Measurements from ENCODE around the gene ASTN2.

Gene ASTN2

DNA sequence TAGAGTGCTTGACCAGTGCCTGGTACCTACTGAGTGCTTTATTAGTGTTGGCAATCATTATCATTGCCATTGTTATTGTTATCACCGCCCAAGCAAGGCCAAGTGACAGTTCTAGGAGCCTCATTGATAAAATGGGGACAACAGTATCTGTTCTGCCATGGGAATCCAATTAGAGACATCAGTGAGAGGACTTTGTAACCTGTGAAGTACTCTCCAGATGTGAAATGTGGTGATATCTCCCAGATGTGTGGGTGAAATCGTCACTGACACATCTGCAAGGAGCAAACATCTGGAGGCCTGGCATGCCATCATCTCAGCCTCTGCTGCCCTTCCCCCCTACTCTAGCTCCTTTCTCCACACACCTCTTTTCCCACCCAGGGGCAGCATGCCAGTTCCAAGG is 1000.5 kb downstream of the ASTN2 start:
- DNase-seq (ENCODE audit: insufficient read length, low spot score) = no peak

DNA sequence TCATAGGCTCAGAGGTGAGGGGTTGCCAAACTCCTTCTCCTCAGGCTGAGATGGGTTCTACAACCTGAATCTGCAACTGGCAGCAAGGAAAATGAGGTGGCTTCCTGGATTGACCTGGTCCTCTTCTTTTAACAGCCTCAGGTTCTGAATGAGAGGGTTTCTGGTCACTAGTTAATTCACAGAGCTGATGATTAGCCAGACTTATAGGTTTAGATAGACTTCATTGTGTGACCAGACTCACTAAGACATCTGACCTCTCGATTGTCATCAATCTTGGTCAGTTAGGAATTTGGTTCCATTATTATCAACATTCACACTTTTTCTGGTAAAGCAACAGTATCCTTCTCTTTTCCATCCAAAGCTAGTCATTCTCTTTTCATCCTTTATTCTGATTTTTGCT is 1003.4 kb downstream of the ASTN2 start:
- FAIRE-seq = no peak
- DNase-seq (ENCODE audit: insufficient read length, low spot score) = no peak
- TF ChIP-seq, protein P1, sequence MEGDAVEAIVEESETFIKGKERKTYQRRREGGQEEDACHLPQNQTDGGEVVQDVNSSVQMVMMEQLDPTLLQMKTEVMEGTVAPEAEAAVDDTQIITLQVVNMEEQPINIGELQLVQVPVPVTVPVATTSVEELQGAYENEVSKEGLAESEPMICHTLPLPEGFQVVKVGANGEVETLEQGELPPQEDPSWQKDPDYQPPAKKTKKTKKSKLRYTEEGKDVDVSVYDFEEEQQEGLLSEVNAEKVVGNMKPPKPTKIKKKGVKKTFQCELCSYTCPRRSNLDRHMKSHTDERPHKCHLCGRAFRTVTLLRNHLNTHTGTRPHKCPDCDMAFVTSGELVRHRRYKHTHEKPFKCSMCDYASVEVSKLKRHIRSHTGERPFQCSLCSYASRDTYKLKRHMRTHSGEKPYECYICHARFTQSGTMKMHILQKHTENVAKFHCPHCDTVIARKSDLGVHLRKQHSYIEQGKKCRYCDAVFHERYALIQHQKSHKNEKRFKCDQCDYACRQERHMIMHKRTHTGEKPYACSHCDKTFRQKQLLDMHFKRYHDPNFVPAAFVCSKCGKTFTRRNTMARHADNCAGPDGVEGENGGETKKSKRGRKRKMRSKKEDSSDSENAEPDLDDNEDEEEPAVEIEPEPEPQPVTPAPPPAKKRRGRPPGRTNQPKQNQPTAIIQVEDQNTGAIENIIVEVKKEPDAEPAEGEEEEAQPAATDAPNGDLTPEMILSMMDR (IDR thresholded peaks at IDR 0.05; ENCODE audit: insufficient read depth, missing control alignments) = no peak

More for the DNA sequence above, 1000.5 kb downstream of the ASTN2 start:
- FAIRE-seq = no peak
- TF ChIP-seq, protein P1 (IDR thresholded peaks at IDR 0.05; ENCODE audit: insufficient read depth, missing control alignments) = no peak

DNA sequence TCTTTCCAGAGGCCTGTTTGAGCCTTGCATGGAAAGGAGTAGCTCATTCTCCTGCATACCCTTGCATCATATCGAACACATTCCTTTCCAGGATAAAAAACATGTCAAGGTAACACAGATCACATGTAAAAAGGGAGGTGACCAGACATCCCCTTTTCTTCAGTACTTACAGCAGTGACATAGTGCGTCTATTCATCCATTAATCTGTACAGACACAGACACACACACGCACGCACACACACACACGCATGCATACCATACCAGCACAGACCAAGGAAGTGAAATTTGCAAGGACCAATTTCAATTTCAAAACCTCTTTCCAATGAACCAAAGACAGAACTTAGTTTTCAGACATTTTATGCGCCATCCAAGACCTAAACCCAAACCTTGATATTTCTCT is 1005.2 kb downstream of the ASTN2 start:
- TF ChIP-seq, protein P1 (IDR thresholded peaks at IDR 0.05; ENCODE audit: insufficient read depth, missing control alignments) = no peak
- FAIRE-seq (no peak), DNase-seq (ENCODE audit: insufficient read length, low spot score) (no peak)

DNA sequence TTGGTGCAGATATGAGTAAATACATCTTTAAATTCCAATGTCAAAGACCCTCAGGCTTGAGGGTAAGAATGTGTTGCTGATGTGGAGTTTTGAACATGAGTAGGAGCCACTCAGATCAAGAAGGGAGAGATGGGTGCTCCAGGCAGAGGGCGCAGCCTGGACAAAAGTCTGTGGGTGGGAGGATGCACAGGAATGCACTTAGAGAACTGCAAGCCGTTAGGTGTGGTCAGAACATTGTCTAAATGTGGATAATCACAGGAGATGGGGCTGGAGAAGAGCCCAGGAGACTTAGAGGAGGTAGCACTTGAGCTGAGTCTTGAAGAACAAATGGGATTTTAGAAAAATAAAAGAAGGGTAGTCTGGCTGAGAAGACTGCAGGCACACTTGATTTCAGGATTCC is 1005.7 kb downstream of the ASTN2 start:
- TF ChIP-seq, protein P1 (IDR thresholded peaks at IDR 0.05; ENCODE audit: insufficient read depth, missing control alignments) = no peak
- DNase-seq (ENCODE audit: insufficient read length, low spot score) (no peak), FAIRE-seq (no peak)

DNA sequence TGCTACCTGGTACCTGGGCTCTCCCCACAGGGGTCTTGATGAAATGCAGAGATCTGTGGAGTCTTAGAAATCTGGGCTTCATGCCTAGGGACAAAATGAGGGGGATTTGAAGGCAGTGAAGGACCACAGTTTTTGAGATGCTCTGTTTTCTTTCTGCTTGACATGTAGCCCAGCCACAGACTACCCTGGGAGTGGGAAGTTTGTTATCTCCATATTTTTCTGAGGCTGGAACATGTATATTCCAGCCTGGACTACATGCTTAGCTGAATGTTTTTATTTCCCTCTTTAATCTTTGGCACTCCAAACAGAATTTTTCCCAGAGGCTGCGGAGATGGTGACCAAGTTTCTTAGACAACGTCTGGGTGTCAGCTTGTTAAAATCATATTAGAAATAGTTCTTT is 1008.4 kb downstream of the ASTN2 start:
- FAIRE-seq (no peak), DNase-seq (ENCODE audit: insufficient read length, low spot score) (no peak)
- TF ChIP-seq, protein P1 (IDR thresholded peaks at IDR 0.05; ENCODE audit: insufficient read depth, missing control alignments) = no peak

DNA sequence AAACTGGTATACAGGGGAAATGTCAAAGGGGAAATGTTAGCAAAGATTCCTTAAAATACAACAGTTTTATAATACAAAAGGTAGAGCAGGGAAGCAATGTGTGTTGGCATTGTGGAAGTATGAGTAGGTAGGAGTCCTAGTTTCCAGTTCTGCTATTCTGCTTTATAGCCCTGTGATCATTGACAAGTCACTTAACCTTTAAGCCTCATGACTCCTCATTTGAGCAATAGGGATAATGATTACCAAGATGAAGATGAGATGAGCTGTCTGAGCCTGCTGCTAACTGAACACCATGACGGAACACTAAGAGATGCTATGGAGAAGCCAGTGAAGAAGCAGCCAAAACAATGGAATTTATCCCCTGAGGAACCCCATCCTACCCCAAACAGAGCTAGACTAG is 1009.5 kb downstream of the ASTN2 start:
- FAIRE-seq (no peak), DNase-seq (ENCODE audit: insufficient read length, low spot score) (no peak)

DNA sequence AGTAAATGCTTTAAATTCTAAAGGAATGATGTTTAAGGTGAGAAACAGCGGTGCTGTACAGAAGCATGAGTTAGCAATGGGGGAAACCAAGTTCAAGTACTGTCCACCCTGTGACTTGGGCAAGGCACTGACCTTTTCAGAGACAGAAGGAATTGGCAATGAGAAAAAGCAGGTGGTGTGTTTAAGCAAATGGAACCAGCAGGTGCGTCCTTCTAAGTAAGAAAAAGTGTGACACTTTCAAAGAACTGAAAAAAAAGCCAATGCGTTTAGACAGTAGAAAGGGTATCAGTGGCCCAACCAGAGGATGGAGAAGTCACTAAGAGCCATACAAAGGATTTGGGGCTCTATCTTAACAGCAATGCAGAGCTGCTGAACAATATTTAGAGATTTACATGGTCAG is 1010.6 kb downstream of the ASTN2 start:
- FAIRE-seq (no peak), DNase-seq (ENCODE audit: insufficient read length, low spot score) (no peak)
- TF ChIP-seq, protein P1 (IDR thresholded peaks at IDR 0.05; ENCODE audit: insufficient read depth, missing control alignments) = no peak

More for the DNA sequence above, 1009.5 kb downstream of the ASTN2 start:
- TF ChIP-seq, protein P1 (IDR thresholded peaks at IDR 0.05; ENCODE audit: insufficient read depth, missing control alignments) = no peak
